ENCODE results near the gene FHOD3. TPM values are rescaled to one million over a fixed set of nuclear protein-coding genes. Genes with fewer than 3 reads are reported as not detected.

FHOD3 gene
- total RNA-seq, 1 donor from 2014 or later = not detected

- DNase-seq (ENCODE audit: low spot score) = no peak
- Mint-ChIP-seq H3K4me1 (ENCODE audit: low read depth) (no peaks in the 10 kb centered on the region), H3K36me3 (ENCODE audit: low read depth) (no peaks in the 10 kb centered on the region), H3K27me3 (ENCODE audit: low read depth) (peaks cover 36% of the 10 kb centered on the region), H3K27ac (no peak overlapping the region), H3K9me3 (no peaks in the 10 kb centered on the region), H3K4me3 (ENCODE audit: low read depth) (no peak overlapping the region)
- intact Hi-C loops (cut with micrococcal nuclease) = no loop called here
Measured at GRCh38 chr18:36300211-36300610, 2.7 kb downstream of the FHOD3 start.

- Mint-ChIP-seq H3K4me1 (ENCODE audit: low read depth) (no peaks in the 10 kb centered on the region), H3K9me3 (no peaks in the 10 kb centered on the region)
Measured at GRCh38 chr18:36301884-36302283, 4.4 kb downstream of the FHOD3 start.

GRCh38 chr18:36302676-36303075, 5.2 kb downstream of the FHOD3 start:
- Mint-ChIP-seq H3K27me3 (ENCODE audit: low read depth) (peaks cover 45% of the 10 kb centered on the region), H3K27ac (no peak overlapping the region), H3K9me3 (no peaks in the 10 kb centered on the region), H3K4me3 (ENCODE audit: low read depth) (no peak overlapping the region), H3K36me3 (ENCODE audit: low read depth) (no peaks in the 10 kb centered on the region), H3K4me1 (ENCODE audit: low read depth) (no peaks in the 10 kb centered on the region)
- no peak for DNase-seq (ENCODE audit: low spot score)
- intact Hi-C loops (cut with micrococcal nuclease) = no loop called here

More at GRCh38 chr18:36301884-36302283, 4.4 kb downstream of the FHOD3 start:
- intact Hi-C loops (cut with micrococcal nuclease) = no loop called here
- H3K4me3 Mint-ChIP-seq (ENCODE audit: low read depth) = no peak overlapping the region
- peaks cover 45% of the 10 kb centered on the region for H3K27me3 Mint-ChIP-seq (ENCODE audit: low read depth)
- H3K36me3 Mint-ChIP-seq (ENCODE audit: low read depth) = no peaks in the 10 kb centered on the region
- DNase-seq (ENCODE audit: low spot score) = no peak
- H3K27ac Mint-ChIP-seq = no peak overlapping the region

GRCh38 chr18:36303211-36303844, 5.8 kb downstream of the FHOD3 start:
- Mint-ChIP-seq H3K27ac (no peak overlapping the region), H3K4me1 (ENCODE audit: low read depth) (no peaks in the 10 kb centered on the region), H3K4me3 (ENCODE audit: low read depth) (no peak overlapping the region), H3K27me3 (ENCODE audit: low read depth) (peaks cover 45% of the 10 kb centered on the region), H3K9me3 (no peaks in the 10 kb centered on the region), H3K36me3 (ENCODE audit: low read depth) (no peaks in the 10 kb centered on the region)
- DNase-seq (ENCODE audit: low spot score) = no peak
- intact Hi-C loops (cut with micrococcal nuclease) = no loop called here

- Mint-ChIP-seq H3K36me3 (ENCODE audit: low read depth) (no peaks in the 10 kb centered on the region), H3K27ac (no peak overlapping the region), H3K27me3 (ENCODE audit: low read depth) (peaks cover 34% of the 10 kb centered on the region), H3K4me1 (ENCODE audit: low read depth) (no peaks in the 10 kb centered on the region), H3K4me3 (ENCODE audit: low read depth) (no peak overlapping the region), H3K9me3 (no peaks in the 10 kb centered on the region)
- DNase-seq (ENCODE audit: low spot score) = no peak
- intact Hi-C loops (cut with micrococcal nuclease) = no loop called here
Measured at GRCh38 chr18:36304723-36305122, 7.2 kb downstream of the FHOD3 start.

- H3K9me3 Mint-ChIP-seq = no peaks in the 10 kb centered on the region
- H3K4me1 Mint-ChIP-seq (ENCODE audit: low read depth) = no peaks in the 10 kb centered on the region
- H3K4me3 Mint-ChIP-seq (ENCODE audit: low read depth) = no peak overlapping the region
- intact Hi-C loops (cut with micrococcal nuclease) = no loop called here
- peaks cover 31% of the 10 kb centered on the region for H3K27me3 Mint-ChIP-seq (ENCODE audit: low read depth)
- no peak for DNase-seq (ENCODE audit: low spot score)
- H3K36me3 Mint-ChIP-seq (ENCODE audit: low read depth) = no peaks in the 10 kb centered on the region
- no peak overlapping the region for H3K27ac Mint-ChIP-seq
Measured at GRCh38 chr18:36305375-36305774, 7.9 kb downstream of the FHOD3 start.

GRCh38 chr18:36307513-36307912, 10.0 kb downstream of the FHOD3 start:
- peaks cover 24% of the 10 kb centered on the region for H3K27me3 Mint-ChIP-seq (ENCODE audit: low read depth)
- no peaks in the 10 kb centered on the region for H3K4me1 Mint-ChIP-seq (ENCODE audit: low read depth)
- intact Hi-C loops (cut with micrococcal nuclease) = no loop called here

GRCh38 chr18:36308711-36309435, 11.4 kb downstream of the FHOD3 start:
- intact Hi-C loops (cut with micrococcal nuclease) = no loop called here
- DNase-seq (ENCODE audit: low spot score) = no peak
- peaks cover 13% of the 10 kb centered on the region for H3K27me3 Mint-ChIP-seq (ENCODE audit: low read depth)
- no peaks in the 10 kb centered on the region for H3K9me3 Mint-ChIP-seq
- no peaks in the 10 kb centered on the region for H3K4me1 Mint-ChIP-seq (ENCODE audit: low read depth)
- no peak overlapping the region for H3K27ac Mint-ChIP-seq
- H3K4me3 Mint-ChIP-seq (ENCODE audit: low read depth) = no peak overlapping the region
- H3K36me3 Mint-ChIP-seq (ENCODE audit: low read depth) = no peaks in the 10 kb centered on the region

More at GRCh38 chr18:36307513-36307912, 10.0 kb downstream of the FHOD3 start:
- Mint-ChIP-seq H3K36me3 (ENCODE audit: low read depth) (no peaks in the 10 kb centered on the region), H3K4me3 (ENCODE audit: low read depth) (no peak overlapping the region), H3K27ac (no peak overlapping the region), H3K9me3 (no peaks in the 10 kb centered on the region)
- DNase-seq (ENCODE audit: low spot score) = no peak

GRCh38 chr18:36309436-36310391, 12.2 kb downstream of the FHOD3 start:
- no peak overlapping the region for H3K27ac Mint-ChIP-seq
- no peaks in the 10 kb centered on the region for H3K36me3 Mint-ChIP-seq (ENCODE audit: low read depth)
- H3K9me3 Mint-ChIP-seq = no peaks in the 10 kb centered on the region
- no peaks in the 10 kb centered on the region for H3K4me1 Mint-ChIP-seq (ENCODE audit: low read depth)
- peaks cover 12% of the 10 kb centered on the region for H3K27me3 Mint-ChIP-seq (ENCODE audit: low read depth)
- intact Hi-C loops (cut with micrococcal nuclease) = no loop called here
- DNase-seq (ENCODE audit: low spot score) = no peak
- H3K4me3 Mint-ChIP-seq (ENCODE audit: low read depth) = no peak overlapping the region

GRCh38 chr18:36311026-36311570, 13.6 kb downstream of the FHOD3 start:
- intact Hi-C loops (cut with micrococcal nuclease) = no loop called here
- Mint-ChIP-seq H3K36me3 (ENCODE audit: low read depth) (no peaks in the 10 kb centered on the region), H3K27ac (no peak overlapping the region), H3K27me3 (ENCODE audit: low read depth) (peaks cover 5% of the 10 kb centered on the region), H3K9me3 (no peaks in the 10 kb centered on the region), H3K4me1 (ENCODE audit: low read depth) (no peaks in the 10 kb centered on the region), H3K4me3 (ENCODE audit: low read depth) (no peak overlapping the region)
- DNase-seq (ENCODE audit: low spot score) = no peak

- Mint-ChIP-seq H3K27ac (no peak overlapping the region), H3K9me3 (no peaks in the 10 kb centered on the region), H3K36me3 (ENCODE audit: low read depth) (no peaks in the 10 kb centered on the region), H3K4me1 (ENCODE audit: low read depth) (no peaks in the 10 kb centered on the region), H3K4me3 (ENCODE audit: low read depth) (no peak overlapping the region), H3K27me3 (ENCODE audit: low read depth) (no peaks in the 10 kb centered on the region)
- intact Hi-C loops (cut with micrococcal nuclease) = no loop called here
- DNase-seq (ENCODE audit: low spot score) = no peak
Measured at GRCh38 chr18:36312806-36313395, 15.4 kb downstream of the FHOD3 start.

GRCh38 chr18:36314098-36314497, 16.6 kb downstream of the FHOD3 start:
- Mint-ChIP-seq H3K4me1 (ENCODE audit: low read depth) (no peaks in the 10 kb centered on the region), H3K9me3 (peaks cover 4% of the 10 kb centered on the region), H3K27ac (no peak overlapping the region), H3K4me3 (ENCODE audit: low read depth) (no peak overlapping the region), H3K36me3 (ENCODE audit: low read depth) (no peaks in the 10 kb centered on the region), H3K27me3 (ENCODE audit: low read depth) (no peaks in the 10 kb centered on the region)
- DNase-seq (ENCODE audit: low spot score) = no peak
- intact Hi-C loops (cut with micrococcal nuclease) = no loop called here
